Activated naive CD8-positive, alpha-beta T cell treated with anti-CD3 and anti-CD28 coated beads, Interleukin-2, amount 50 U/mL, for 24 hours (primary cell): Measurements from ENCODE around the gene MBD3L3.
"Not testable (repeated sequence)": the region's sequence is repeated elsewhere in the genome, so short reads cannot be mapped to it uniquely, and the experiment has no call there.

Experiments
- ATAC-seq: fragments of 150-1000 bp; cut with Tn5 transposase; one replicate; pipeline ENCODE4 v1.10.0; 2021
- DNase-seq: peaks from one replicate; pipeline ENCODE4 v3.0.0; 2021
- H3K27ac Mint-ChIP-seq: one replicate; pipeline ENCODE4 v1.8.0; 2021; ENCODE audit warnings: mild to moderate bottlenecking, mixed read lengths
- H3K27me3 Mint-ChIP-seq: one replicate; pipeline ENCODE4 v1.8.0; 2021; ENCODE audit warnings: mixed read lengths
- H3K36me3 Mint-ChIP-seq: one replicate; pipeline ENCODE4 v1.8.0; 2021; ENCODE audit warnings: low read depth, mixed read lengths
- H3K4me1 Mint-ChIP-seq: one replicate; pipeline ENCODE4 v1.8.0; 2021; ENCODE audit warnings: mixed read lengths
- H3K4me3 Mint-ChIP-seq: one replicate; pipeline ENCODE4 v1.8.0; 2021; ENCODE audit warnings: mild to moderate bottlenecking, moderate library complexity, mixed read lengths
- H3K9me3 Mint-ChIP-seq: one replicate; pipeline ENCODE4 v1.8.0; 2021; ENCODE audit warnings: mixed read lengths

MBD3L3 gene

GRCh38 chr19:7069904-7070226 lies 11.4 kb upstream of the MBD3L3 start:
- peak overlapping the region; percentile 95 for H3K4me3 Mint-ChIP-seq
- peaks cover 4% of the 10 kb centered on the region for H3K9me3 Mint-ChIP-seq
- H3K36me3 Mint-ChIP-seq = peaks cover 30% of the 10 kb centered on the region
- H3K4me1 Mint-ChIP-seq = peaks cover 23% of the 10 kb centered on the region
- no peak for DNase-seq
- ATAC-seq = no peak
- H3K27ac Mint-ChIP-seq = peak overlapping the region; percentile 89
- H3K27me3 Mint-ChIP-seq = no peaks in the 10 kb centered on the region

DNA sequence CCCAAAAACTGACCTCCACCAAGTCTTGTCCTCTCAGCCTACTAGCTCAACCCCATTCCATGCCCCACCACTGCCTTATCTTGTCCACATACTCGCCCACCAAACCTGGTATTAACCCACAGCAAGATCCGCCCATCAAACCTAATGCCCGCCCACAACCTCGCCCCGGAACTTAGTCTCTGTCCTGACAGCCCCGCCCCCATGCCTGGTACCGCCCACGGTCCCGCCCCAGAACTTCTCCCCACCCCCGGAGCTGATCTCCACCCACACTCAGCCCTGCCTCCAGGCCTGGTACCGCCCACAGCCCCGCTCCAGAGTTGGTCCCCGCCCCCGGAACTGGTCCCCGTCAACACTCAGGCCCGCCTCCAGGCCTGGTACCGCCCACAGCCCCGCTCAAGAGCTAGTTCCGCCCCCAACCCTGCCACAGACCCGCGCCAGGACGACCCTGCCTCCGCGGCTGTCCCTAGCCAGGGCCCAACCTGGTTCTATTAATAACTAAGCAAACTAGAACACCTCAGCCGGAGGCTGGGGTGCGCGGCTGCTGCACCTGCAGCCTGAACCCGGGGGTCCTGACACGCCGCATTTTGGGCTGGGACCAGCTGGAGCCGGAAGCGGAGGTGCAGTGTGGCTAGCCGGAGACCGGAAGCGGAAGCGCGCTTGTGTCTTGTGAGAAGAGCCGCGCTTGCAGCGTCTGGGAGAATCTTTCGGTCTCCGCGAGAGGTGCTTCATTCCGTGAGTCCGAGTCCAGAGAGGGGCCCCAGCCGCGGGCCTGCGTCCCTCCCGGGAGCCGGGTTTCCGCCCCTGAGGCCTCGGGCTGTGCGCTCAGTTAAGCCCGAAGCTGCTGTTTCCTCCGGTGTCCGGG lies 10.8 kb upstream of the MBD3L3 start, which contains the start of gene ZNF557:
ZNF557 (plus strand) TSS at position 662 of the 862 bp plus-strand sequence. CDS start 5,372 bp downstream, outside the sequence.
- Mint-ChIP-seq H3K4me3 (peak within 1 kb of the TSS; percentile 95), H3K36me3 (peaks cover 25% of the 10 kb centered on the region), H3K27ac (peak within 1 kb of the TSS; percentile 89), H3K27me3 (no peaks in the 10 kb centered on the region), H3K4me1 (peaks cover 23% of the 10 kb centered on the region), H3K9me3 (peaks cover 1% of the 10 kb centered on the region)
- ATAC-seq (peak; percentile 93), DNase-seq (peak; percentile 98)

DNA sequence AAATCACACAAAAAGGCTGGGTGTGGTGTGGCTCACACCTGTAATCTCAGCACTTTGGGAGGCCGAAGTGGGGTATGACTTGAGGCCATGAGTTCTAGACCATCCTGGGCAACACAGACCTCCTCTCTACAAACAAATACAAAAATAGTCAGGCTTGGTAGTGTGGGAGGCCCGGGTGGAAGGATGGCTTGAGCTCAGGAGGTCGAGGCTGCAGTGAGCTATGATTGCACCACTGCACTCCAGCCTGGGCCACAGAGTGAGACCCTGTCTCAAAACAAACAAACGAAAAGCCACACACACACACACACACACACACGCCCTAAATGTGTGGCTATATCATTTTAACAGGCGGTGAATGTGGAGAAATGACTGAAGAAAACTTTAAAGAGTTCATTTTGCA lies 10.1 kb upstream of the MBD3L3 start:
- Mint-ChIP-seq H3K36me3 (peaks cover 19% of the 10 kb centered on the region), H3K4me3 (peak overlapping the region; percentile 95), H3K9me3 (no peaks in the 10 kb centered on the region), H3K27ac (peak overlapping the region; percentile 89), H3K4me1 (peaks cover 23% of the 10 kb centered on the region), H3K27me3 (no peaks in the 10 kb centered on the region)
- DNase-seq = no peak
- no peak for ATAC-seq

DNA sequence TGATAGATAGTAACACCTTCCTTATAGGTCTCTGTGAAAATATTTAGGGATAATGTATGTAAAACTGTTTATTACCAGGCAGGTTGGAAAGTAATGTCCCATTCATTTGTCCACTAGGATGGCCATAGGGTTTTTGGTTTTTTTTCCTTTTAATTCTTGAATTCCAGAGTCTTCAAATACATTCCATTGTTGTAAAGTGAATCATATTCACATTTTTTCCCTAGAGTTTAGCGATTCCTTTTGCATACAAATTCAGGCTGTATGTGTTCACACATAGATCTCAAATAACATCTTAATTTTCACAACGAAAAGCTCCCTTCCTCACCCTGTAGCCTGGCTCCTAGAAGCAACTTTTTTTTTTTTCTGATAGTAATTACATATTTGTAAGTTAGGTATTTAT lies 9.2 kb upstream of the MBD3L3 start:
- peaks cover 23% of the 10 kb centered on the region for H3K4me1 Mint-ChIP-seq
- ATAC-seq = no peak

DNA sequence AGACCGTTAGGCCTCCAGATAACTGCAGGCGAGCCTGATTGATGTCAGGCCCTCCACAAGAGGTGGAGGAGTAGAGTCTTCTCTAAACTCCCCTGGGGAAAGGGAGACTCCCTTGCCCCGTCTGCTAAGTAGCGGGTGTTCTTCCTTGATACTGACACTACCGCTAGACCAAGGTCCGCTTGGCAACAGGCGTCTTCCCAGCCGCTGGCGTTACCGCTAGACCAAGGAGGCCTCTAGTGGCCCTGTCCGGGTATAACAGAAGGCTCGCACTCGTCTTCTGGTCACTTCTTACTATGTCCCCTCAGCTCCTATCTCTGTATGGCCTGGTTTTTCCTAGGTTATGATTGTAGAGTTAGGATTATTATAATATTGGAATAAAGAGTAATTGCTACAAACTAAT lies 8.6 kb upstream of the MBD3L3 start:
- not testable (repeated sequence) for H3K36me3 Mint-ChIP-seq, H3K27ac Mint-ChIP-seq, ATAC-seq, H3K9me3 Mint-ChIP-seq, H3K27me3 Mint-ChIP-seq, H3K4me3 Mint-ChIP-seq
- H3K4me1 Mint-ChIP-seq = peaks cover 20% of the 10 kb centered on the region
- DNase-seq = peak; percentile 12

More for the DNA sequence above, 9.2 kb upstream of the MBD3L3 start:
- H3K9me3 Mint-ChIP-seq = no peaks in the 10 kb centered on the region
- peaks cover 14% of the 10 kb centered on the region for H3K36me3 Mint-ChIP-seq
- no peak overlapping the region for H3K4me3 Mint-ChIP-seq
- no peak for DNase-seq
- no peak overlapping the region for H3K27ac Mint-ChIP-seq
- no peaks in the 10 kb centered on the region for H3K27me3 Mint-ChIP-seq

- DNase-seq (no peak), ATAC-seq (peak; percentile 28)
- H3K9me3 Mint-ChIP-seq = no peaks in the 10 kb centered on the region
- no peaks in the 10 kb centered on the region for H3K27me3 Mint-ChIP-seq
- H3K36me3 Mint-ChIP-seq = no peaks in the 10 kb centered on the region
- peaks cover 2% of the 10 kb centered on the region for H3K4me1 Mint-ChIP-seq
- H3K27ac Mint-ChIP-seq = no peak overlapping the region
- no peak overlapping the region for H3K4me3 Mint-ChIP-seq
These were observed 5.4 kb upstream of the MBD3L3 start for GRCh38 chr19:7063764-7064418.

DNA sequence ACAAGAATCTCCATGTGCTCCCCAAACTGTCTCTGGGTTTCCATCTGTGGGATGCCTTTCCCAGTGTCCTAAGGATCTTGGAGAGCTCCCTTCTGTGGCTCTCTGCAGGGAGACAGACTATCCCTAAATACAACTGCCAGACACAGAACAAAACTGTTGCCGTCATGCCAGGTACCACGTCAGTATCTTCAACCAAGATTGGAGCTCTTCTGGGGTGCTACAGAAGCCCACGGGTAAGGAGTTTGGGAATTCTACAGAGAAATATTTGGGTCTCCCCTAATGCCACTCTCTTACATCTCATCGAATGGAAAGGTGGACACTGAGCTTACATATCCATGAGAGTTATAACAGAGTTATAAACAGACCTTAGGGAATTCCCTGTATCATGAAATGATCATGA lies 4.9 kb upstream of the MBD3L3 start:
- no peak for ATAC-seq
- no peak for DNase-seq
- no peaks in the 10 kb centered on the region for H3K27me3 Mint-ChIP-seq
- H3K27ac Mint-ChIP-seq = no peak overlapping the region
- no peaks in the 10 kb centered on the region for H3K4me1 Mint-ChIP-seq
- H3K36me3 Mint-ChIP-seq = no peaks in the 10 kb centered on the region
- no peaks in the 10 kb centered on the region for H3K9me3 Mint-ChIP-seq
- H3K4me3 Mint-ChIP-seq = no peak overlapping the region

- not testable (repeated sequence) for H3K4me3 Mint-ChIP-seq, H3K4me1 Mint-ChIP-seq, H3K9me3 Mint-ChIP-seq, H3K27ac Mint-ChIP-seq, ATAC-seq, DNase-seq, H3K36me3 Mint-ChIP-seq, H3K27me3 Mint-ChIP-seq
These were observed 1.5 kb upstream of the MBD3L3 start for GRCh38 chr19:7059977-7060376.

DNA sequence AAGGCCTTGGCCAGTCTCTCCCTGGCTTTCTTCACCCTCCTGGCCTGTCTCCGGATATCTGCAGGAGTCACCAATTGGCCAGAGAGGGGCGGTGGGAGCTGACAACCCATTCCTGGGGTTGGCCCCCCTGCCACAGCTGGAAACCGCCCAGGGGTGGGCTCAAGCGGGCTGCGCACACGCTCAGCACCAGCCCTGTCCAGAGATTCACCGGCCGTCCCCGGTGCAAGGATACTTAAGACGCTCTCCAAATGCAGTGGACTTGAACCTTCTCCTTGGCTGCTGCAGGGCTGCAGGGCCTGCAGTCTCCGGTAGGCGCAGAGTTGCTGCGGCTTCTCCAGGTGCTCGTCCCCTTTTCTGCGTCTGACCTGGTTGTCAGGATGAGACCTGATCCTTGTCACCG lies 2.1 kb downstream of the MBD3L3 start:
- H3K36me3 Mint-ChIP-seq = not testable (repeated sequence)

GRCh38 chr19:7055679-7056078 lies 2.8 kb downstream of the MBD3L3 start:
- not testable (repeated sequence) for H3K4me3 Mint-ChIP-seq, H3K27ac Mint-ChIP-seq, H3K9me3 Mint-ChIP-seq, H3K36me3 Mint-ChIP-seq, DNase-seq, H3K27me3 Mint-ChIP-seq, ATAC-seq, H3K4me1 Mint-ChIP-seq

More for the DNA sequence above, 2.1 kb downstream of the MBD3L3 start:
- not testable (repeated sequence) for ATAC-seq, DNase-seq, H3K27me3 Mint-ChIP-seq, H3K4me3 Mint-ChIP-seq, H3K4me1 Mint-ChIP-seq, H3K27ac Mint-ChIP-seq, H3K9me3 Mint-ChIP-seq

- not testable (repeated sequence) for H3K27me3 Mint-ChIP-seq, H3K27ac Mint-ChIP-seq, ATAC-seq, H3K36me3 Mint-ChIP-seq, H3K9me3 Mint-ChIP-seq, DNase-seq, H3K4me3 Mint-ChIP-seq, H3K4me1 Mint-ChIP-seq
These were observed 3.7 kb downstream of the MBD3L3 start for GRCh38 chr19:7054635-7055368.

DNA sequence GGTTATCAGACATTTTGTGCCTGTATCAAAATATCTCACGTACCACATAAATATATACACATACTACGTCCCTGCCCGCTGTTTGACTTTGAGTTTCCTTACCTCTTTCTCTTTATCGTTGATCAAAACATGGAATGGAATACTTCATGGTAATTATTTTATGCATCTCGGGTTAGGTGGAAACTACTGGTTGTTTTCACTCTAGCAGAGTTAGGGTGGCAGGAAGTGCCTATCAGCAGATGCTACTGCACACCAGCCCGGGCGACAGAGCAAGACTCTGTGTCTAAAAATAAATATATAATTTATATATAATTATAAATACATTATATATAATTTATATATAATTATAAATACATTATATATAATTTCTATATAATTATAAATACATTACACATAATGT lies 5.6 kb downstream of the MBD3L3 start:
- not testable (repeated sequence) for H3K4me1 Mint-ChIP-seq, ATAC-seq, H3K4me3 Mint-ChIP-seq, DNase-seq, H3K27ac Mint-ChIP-seq, H3K9me3 Mint-ChIP-seq, H3K36me3 Mint-ChIP-seq, H3K27me3 Mint-ChIP-seq

DNA sequence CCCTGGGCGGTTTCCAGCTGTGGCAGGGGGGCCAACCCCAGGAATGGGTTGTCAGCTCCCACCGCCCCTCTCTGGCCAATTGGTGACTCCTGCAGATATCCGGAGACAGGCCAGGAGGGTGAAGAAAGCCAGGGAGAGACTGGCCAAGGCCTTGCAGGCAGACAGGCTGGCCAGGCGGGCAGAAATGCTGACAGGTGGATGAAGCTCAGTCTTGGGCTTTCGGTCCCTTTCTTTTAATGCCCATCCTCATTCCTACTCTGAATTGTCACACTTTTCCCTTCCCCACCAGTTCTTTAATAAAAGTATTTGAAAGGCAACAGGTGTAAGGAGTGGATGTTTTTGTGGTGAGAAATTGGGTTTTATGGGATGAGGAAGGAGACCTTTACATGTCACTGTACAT lies 7.1 kb downstream of the MBD3L3 start:
- H3K27me3 Mint-ChIP-seq, ATAC-seq, H3K9me3 Mint-ChIP-seq, H3K4me3 Mint-ChIP-seq, H3K4me1 Mint-ChIP-seq, H3K36me3 Mint-ChIP-seq, H3K27ac Mint-ChIP-seq, DNase-seq: not testable (repeated sequence)

- not testable (repeated sequence) for H3K27ac Mint-ChIP-seq, ATAC-seq, H3K9me3 Mint-ChIP-seq, H3K4me1 Mint-ChIP-seq, DNase-seq, H3K27me3 Mint-ChIP-seq, H3K36me3 Mint-ChIP-seq, H3K4me3 Mint-ChIP-seq
These were observed 9.5 kb downstream of the MBD3L3 start, which contains the start of gene MBD3L2 for GRCh38 chr19:7049021-7049420. TSS of gene MBD3L2 (plus strand) at chr19:7049321. CDS start at chr19:7049374, 53 bp downstream.

DNA sequence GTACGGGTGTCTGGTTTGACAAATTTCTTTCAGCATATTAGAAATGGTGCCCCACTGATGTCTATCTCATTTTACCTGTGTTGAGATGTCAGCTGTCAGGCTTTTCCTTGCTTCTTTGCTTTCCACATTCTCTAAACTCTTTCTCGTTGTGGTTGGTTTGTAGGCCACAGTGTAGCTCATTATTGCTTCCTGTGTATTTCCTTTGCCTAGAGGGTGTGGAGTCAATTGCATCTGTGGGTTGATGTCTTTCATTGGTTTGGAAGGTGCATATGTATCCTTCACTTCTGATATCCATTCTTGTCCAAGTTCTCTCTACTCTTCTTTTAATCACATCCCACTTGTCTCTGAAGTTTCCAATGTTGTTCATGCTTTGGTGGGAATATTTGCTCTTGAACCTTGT lies 16.9 kb downstream of the MBD3L3 start:
- not testable (repeated sequence) for H3K9me3 Mint-ChIP-seq, H3K4me1 Mint-ChIP-seq, H3K4me3 Mint-ChIP-seq, ATAC-seq, H3K27ac Mint-ChIP-seq, H3K36me3 Mint-ChIP-seq, DNase-seq, H3K27me3 Mint-ChIP-seq
